Karpas-422 (cell line): ENCODE measurements around the gene ODF2L. TPM values are rescaled to one million over a fixed set of nuclear protein-coding genes. Genes with fewer than 3 reads are reported as not detected.

Experiments
- DNase-seq: peaks from one replicate; pipeline ENCODE4 v3.0.0-alpha.2; 2015
- H2AFZ ChIP-seq: fragments of 200-600 bp; sonication (generic); 2 replicates; pipeline ENCODE4 v1.6.1; 2014; ENCODE audit warnings: antibody characterized with exemption, low read length, mixed read lengths
- H3K27ac ChIP-seq: fragments of 200-600 bp; sonication (generic); 2 replicates; pipeline ENCODE4 v1.5.1; 2014; ENCODE audit warnings: mild to moderate bottlenecking, low read length, moderate library complexity
- H3K27me3 ChIP-seq: fragments of 200-600 bp; sonication (generic); 2 replicates; pipeline ENCODE4 v1.6.1; 2014; ENCODE audit warnings: low read length, mixed read lengths
- H3K36me3 ChIP-seq: fragments of 200-600 bp; sonication (generic); 2 replicates; pipeline ENCODE4 v1.6.1; 2014; ENCODE audit warnings: low read length, mixed read lengths; ENCODE audit not compliant: insufficient read depth
- H3K4me1 ChIP-seq: fragments of 200-600 bp; sonication (generic); 2 replicates; pipeline ENCODE4 v1.6.1; 2014; ENCODE audit warnings: mild to moderate bottlenecking, low read length, mixed read lengths
- H3K4me2 ChIP-seq: fragments of 200-600 bp; sonication (generic); 2 replicates; pipeline ENCODE4 v1.6.1; 2014; ENCODE audit warnings: low read length, low read depth, mild to moderate bottlenecking; ENCODE audit not compliant: poor library complexity, severe bottlenecking
- H3K4me3 ChIP-seq: fragments of 200-600 bp; sonication (generic); 2 replicates; pipeline ENCODE4 v1.5.1; 2014; ENCODE audit warnings: mild to moderate bottlenecking, antibody characterized with exemption, low read length, mixed read lengths
- H3K79me2 ChIP-seq: fragments of 200-600 bp; sonication (generic); 2 replicates; pipeline ENCODE4 v1.6.1; 2014; ENCODE audit warnings: mild to moderate bottlenecking, low read length, mixed read lengths
- H3K9ac ChIP-seq: fragments of 200-600 bp; sonication (generic); 2 replicates; pipeline ENCODE4 v1.6.0; 2014; ENCODE audit warnings: low read length
- H3K9me2 ChIP-seq: fragments of 200-600 bp; sonication (generic), shearing (Covaris generic); replicated peaks from 2 replicates; pipeline ENCODE4 v1.6.0; 2014; ENCODE audit warnings: mild to moderate bottlenecking, low read length, moderate library complexity; ENCODE audit not compliant: insufficient read depth
- H3K9me3 ChIP-seq: fragments of 300-700, 200-600 bp; sonication (generic); 2 replicates; pipeline ENCODE4 v1.6.1; 2014; ENCODE audit warnings: low read length, mixed read lengths
- H4K20me1 ChIP-seq: fragments of 200-600 bp; sonication (generic); 2 replicates; pipeline ENCODE4 v1.6.1; 2014; ENCODE audit warnings: mild to moderate bottlenecking, antibody characterized with exemption, low read length, low read depth; ENCODE audit not compliant: insufficient read depth
- total RNA-seq: library from RNA; depleted of rRNA; stranded (reverse); fragments of >200 nt; shearing (Covaris generic); gene quantifications from 2 replicates; pipeline ENCODE4 v1.2.3, GENCODE V29; 2014; ENCODE audit warnings: low replicate concordance

Gene ODF2L
- total RNA-seq, 1 experiment from 2014 or later = 11.1 TPM

- Histone ChIP-seq H2AFZ (no peak overlapping the region), H3K4me1 (no peaks in the 10 kb centered on the region), H3K9me2 (no peaks in the 10 kb centered on the region), H3K9me3 (no peaks in the 10 kb centered on the region), H3K27ac (no peak overlapping the region), H3K36me3 (no peaks in the 10 kb centered on the region), H3K27me3 (no peaks in the 10 kb centered on the region), H4K20me1 (no peaks in the 10 kb centered on the region), H3K79me2 (no peaks in the 10 kb centered on the region), H3K9ac (no peak overlapping the region), H3K4me2 (no peak overlapping the region), H3K4me3 (no peak overlapping the region)
- no peak for DNase-seq
Measured at GRCh38 chr1:86325264-86325663, 70.9 kb downstream of the ODF2L start.

GRCh38 chr1:86324130-86324822, 71.8 kb downstream of the ODF2L start:
- no peaks in the 10 kb centered on the region for H3K9me2 ChIP-seq
- no peaks in the 10 kb centered on the region for H3K27me3 ChIP-seq
- DNase-seq = no peak
- H3K9ac ChIP-seq = no peak overlapping the region
- H3K4me2 ChIP-seq = no peak overlapping the region
- no peaks in the 10 kb centered on the region for H3K9me3 ChIP-seq
- no peaks in the 10 kb centered on the region for H3K79me2 ChIP-seq
- no peak overlapping the region for H3K4me3 ChIP-seq
- H3K4me1 ChIP-seq = no peaks in the 10 kb centered on the region
- H2AFZ ChIP-seq = no peak overlapping the region
- no peaks in the 10 kb centered on the region for H3K36me3 ChIP-seq
- H4K20me1 ChIP-seq = no peaks in the 10 kb centered on the region
- no peak overlapping the region for H3K27ac ChIP-seq

- Histone ChIP-seq H3K9me3 (no peaks in the 10 kb centered on the region), H3K36me3 (no peaks in the 10 kb centered on the region), H3K4me1 (no peaks in the 10 kb centered on the region), H3K9ac (no peak overlapping the region), H4K20me1 (no peaks in the 10 kb centered on the region), H3K4me2 (no peak overlapping the region), H3K27ac (no peak overlapping the region), H3K4me3 (no peak overlapping the region), H3K27me3 (no peaks in the 10 kb centered on the region), H3K79me2 (no peaks in the 10 kb centered on the region), H2AFZ (no peak overlapping the region), H3K9me2 (no peaks in the 10 kb centered on the region)
- no peak for DNase-seq
Measured at GRCh38 chr1:86322241-86322640, 73.9 kb downstream of the ODF2L start.

DNA sequence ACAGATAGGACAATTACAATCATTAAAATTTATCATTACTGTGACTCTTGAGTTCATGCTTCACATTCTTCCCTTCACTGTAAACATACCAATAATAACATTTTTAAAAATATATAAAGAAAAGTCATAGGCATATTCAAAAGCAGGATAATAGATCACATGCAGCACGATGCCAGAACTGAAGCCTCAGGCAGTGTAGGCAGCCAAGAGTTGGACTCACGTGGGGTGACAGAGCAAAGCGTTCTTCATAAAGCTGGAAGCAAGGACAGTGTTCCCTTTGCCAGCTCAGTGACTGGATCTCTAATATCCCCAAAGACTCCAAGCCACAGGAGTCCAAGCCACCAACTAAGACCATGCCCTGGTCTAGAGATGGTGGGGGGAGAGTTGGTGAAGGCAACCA, 77.7 kb downstream of the ODF2L start:
- H3K4me3 ChIP-seq = no peak overlapping the region
- no peak overlapping the region for H3K4me2 ChIP-seq
- DNase-seq = no peak
- no peaks in the 10 kb centered on the region for H3K36me3 ChIP-seq
- H3K4me1 ChIP-seq = no peaks in the 10 kb centered on the region
- H2AFZ ChIP-seq = no peak overlapping the region
- no peak overlapping the region for H3K27ac ChIP-seq
- H3K27me3 ChIP-seq = no peaks in the 10 kb centered on the region
- no peaks in the 10 kb centered on the region for H3K9me2 ChIP-seq
- no peaks in the 10 kb centered on the region for H4K20me1 ChIP-seq
- no peak overlapping the region for H3K9ac ChIP-seq
- no peaks in the 10 kb centered on the region for H3K79me2 ChIP-seq
- no peaks in the 10 kb centered on the region for H3K9me3 ChIP-seq

GRCh38 chr1:86317926-86318325, 78.2 kb downstream of the ODF2L start:
- Histone ChIP-seq H4K20me1 (no peaks in the 10 kb centered on the region), H3K4me1 (no peaks in the 10 kb centered on the region), H3K9ac (no peak overlapping the region), H3K9me2 (no peaks in the 10 kb centered on the region), H3K36me3 (no peaks in the 10 kb centered on the region), H3K27me3 (no peaks in the 10 kb centered on the region), H2AFZ (no peak overlapping the region), H3K4me3 (no peak overlapping the region), H3K27ac (no peak overlapping the region), H3K4me2 (no peak overlapping the region), H3K9me3 (no peaks in the 10 kb centered on the region), H3K79me2 (no peaks in the 10 kb centered on the region)
- DNase-seq = no peak

GRCh38 chr1:86305731-86306130, 90.4 kb downstream of the ODF2L start:
- no peak overlapping the region for H3K4me2 ChIP-seq
- no peaks in the 10 kb centered on the region for H3K9me3 ChIP-seq
- H2AFZ ChIP-seq = no peak overlapping the region
- no peaks in the 10 kb centered on the region for H3K27me3 ChIP-seq
- no peaks in the 10 kb centered on the region for H3K36me3 ChIP-seq
- no peak overlapping the region for H3K4me3 ChIP-seq
- 0 out of 2 replicates have a peak, but pooled peaks cover 3% of the 10 kb centered on the region for H4K20me1 ChIP-seq
- no peaks in the 10 kb centered on the region for H3K4me1 ChIP-seq
- no peak for DNase-seq
- no peaks in the 10 kb centered on the region for H3K9me2 ChIP-seq
- no peaks in the 10 kb centered on the region for H3K79me2 ChIP-seq
- no peak overlapping the region for H3K27ac ChIP-seq
- no peak overlapping the region for H3K9ac ChIP-seq

- Histone ChIP-seq H4K20me1 (no peaks in the 10 kb centered on the region), H3K79me2 (no peaks in the 10 kb centered on the region), H3K36me3 (no peaks in the 10 kb centered on the region), H3K4me1 (no peaks in the 10 kb centered on the region), H3K4me2 (no peak overlapping the region), H3K4me3 (no peak overlapping the region), H3K9ac (no peak overlapping the region), H3K27ac (no peak overlapping the region), H3K9me2 (no peaks in the 10 kb centered on the region), H2AFZ (no peak overlapping the region), H3K27me3 (no peaks in the 10 kb centered on the region), H3K9me3 (no peaks in the 10 kb centered on the region)
- DNase-seq = no peak
Measured at GRCh38 chr1:86303041-86303690, 93.0 kb downstream of the ODF2L start.
